Fibroblast of skin of abdomen (primary cell): ENCODE measurements around the gene VPS33B.

Source experiments
- DNase-seq: peaks from one replicate; pipeline ENCODE4 v3.0.0-alpha.2; 2013

The VPS33B gene

GRCh38 chr15:90974216-90974615 is 48.2 kb downstream of the VPS33B start:
- DNase-seq = no peak

GRCh38 chr15:90972133-90972532 is 50.3 kb downstream of the VPS33B start:
- no peak for DNase-seq

GRCh38 chr15:90970274-90970673 is 52.1 kb downstream of the VPS33B start:
- DNase-seq = no peak

GRCh38 chr15:90968434-90968833 is 54.0 kb downstream of the VPS33B start:
- DNase-seq = no peak

GRCh38 chr15:90967206-90967605 is 55.2 kb downstream of the VPS33B start:
- DNase-seq = no peak

GRCh38 chr15:90966262-90966661 is 56.1 kb downstream of the VPS33B start:
- no peak for DNase-seq

GRCh38 chr15:90962021-90962420 is 60.4 kb downstream of the VPS33B start:
- DNase-seq = no peak

- no peak for DNase-seq
Observed at GRCh38 chr15:90960298-90961091, 61.9 kb downstream of the VPS33B start.

- DNase-seq = peak; percentile 26
Observed at GRCh38 chr15:90959894-90960293, 62.5 kb downstream of the VPS33B start.

GRCh38 chr15:90959028-90959595 is 63.3 kb downstream of the VPS33B start:
- DNase-seq = no peak

- DNase-seq = no peak
Observed at GRCh38 chr15:90957791-90958190, 64.6 kb downstream of the VPS33B start.

- peak; percentile 51 for DNase-seq
Observed at GRCh38 chr15:90957031-90957790, 65.2 kb downstream of the VPS33B start.

- peak; percentile 70 for DNase-seq
Observed at GRCh38 chr15:90956274-90957030, 65.9 kb downstream of the VPS33B start.

- DNase-seq = no peak
Observed at GRCh38 chr15:90955624-90956273, 66.6 kb downstream of the VPS33B start.

GRCh38 chr15:90954712-90955623 is 67.4 kb downstream of the VPS33B start, which contains the start of gene RCCD1:
TSS of gene RCCD1 (plus strand) at chr15:90954884. CDS start at chr15:90956735, 1,851 bp downstream.
- DNase-seq = peak; percentile 95

- no peak for DNase-seq
Observed at GRCh38 chr15:90953947-90954711, 68.3 kb downstream of the VPS33B start.

GRCh38 chr15:90952901-90953677 is 69.3 kb downstream of the VPS33B start:
- DNase-seq = no peak

GRCh38 chr15:90950676-90951075 is 71.7 kb downstream of the VPS33B start:
- no peak for DNase-seq

GRCh38 chr15:90949979-90950675 is 72.3 kb downstream of the VPS33B start:
- DNase-seq = no peak
